Kidney (tissue), 14 donors: ENCODE results near the gene GPR35. TPM values are rescaled to one million over a fixed set of nuclear protein-coding genes. Genes with fewer than 3 reads are reported as not detected.

Source experiments
- DNase-seq, 5 donors: peaks; one replicate each; pipeline ENCODE4 v3.0.0-alpha.2; 2013 to 2020
- FAIRE-seq: peaks from 2 replicates; lab custom pipeline; 2012; peaks lifted over from hg19 to GRCh38; lab: Jason Lieb, UNC
- H3K27ac ChIP-seq, 2 donors: one replicate each; pipeline ENCODE4 v1.7.0; 2013; ENCODE audit warnings: low read depth in 2 of 2, low read length in 2 of 2, inconsistent platforms in 1 of 2
- H3K27me3 ChIP-seq: one replicate; pipeline ENCODE4 v1.7.1; 2013; ENCODE audit warnings: low read length, inconsistent platforms; ENCODE audit not compliant: control insufficient read depth, insufficient read depth
- H3K36me3 ChIP-seq, 3 donors: one replicate each; pipeline versions ENCODE4 v1.7.0 to v1.7.1; 2013; ENCODE audit warnings: low read length in 3 of 3, control low read depth in 1 of 3, inconsistent platforms in 1 of 3; ENCODE audit not compliant: insufficient read depth in 3 of 3, control insufficient read depth in 2 of 3
- H3K4me1 ChIP-seq, 3 donors: one replicate each; pipeline versions ENCODE4 v1.7.0 to v1.7.1; 2013; ENCODE audit warnings: low read length in 3 of 3, inconsistent platforms in 1 of 3, low read depth in 1 of 3; ENCODE audit not compliant: control insufficient read depth in 2 of 3, insufficient read depth in 2 of 3
- H3K4me3 ChIP-seq, 3 donors: one replicate each; pipeline versions ENCODE4 v1.7.0 to v1.8.1; 2013; ENCODE audit warnings: low read length in 3 of 3, control low read depth in 1 of 3, inconsistent platforms in 1 of 3
- H3K9ac ChIP-seq, 3 donors: one replicate each; pipeline versions ENCODE4 v1.7.0 to v1.7.1; 2013; ENCODE audit warnings: low read length in 3 of 3, control low read depth in 1 of 3, inconsistent platforms in 1 of 3
- H3K9me3 ChIP-seq, 3 donors: one replicate each; pipeline versions ENCODE4 v1.7.0 to v1.7.1; 2013; ENCODE audit warnings: low read length in 3 of 3, control low read depth in 1 of 3, inconsistent platforms in 1 of 3; ENCODE audit not compliant: control insufficient read depth in 2 of 3, insufficient read depth in 1 of 3
- intact Hi-C: fragments of 100-400 bp; cut with DNase I; formaldehyde crosslinking; loops from one replicate; pipeline ENCODE4 v1.11.1; 2022
- polyA plus RNA-seq: library from polyadenylated mRNA; stranded (reverse); fragments of 350-450 nt; fragmentation: Illumina TruSeq; extraction: RNeasy Lipid Tissue Mini Kit (QIAGEN cat#74804); gene quantifications from one replicate; pipeline ENCODE4 v1.2.3, GENCODE V29; 2014; ENCODE audit warnings: low read depth, low replicate concordance; ENCODE audit not compliant: insufficient read depth
- total RNA-seq: library from RNA; stranded (reverse); fragmentation: NEBNext Ultra II Directional; extraction: Animal tissue kit (Norgen Biotek cat#: 25700); gene quantifications from one replicate; pipeline ENCODE4 v1.2.1, GENCODE V29; 2021
- TF ChIP-seq, protein P1 (sequence below): IDR thresholded peaks from 3 replicates; pipeline ENCODE4 v1.5.1; 2012; ENCODE audit warnings: mild to moderate bottlenecking, moderate library complexity, borderline replicate concordance; ENCODE audit not compliant: insufficient read depth; ENCODE audit errors: extremely low read depth
- donor health status: control.
- donor health status: control.
- donor health status: control.
- donor health status: control.
- donor health status: control.
- donor health status: DM: yes; HTN: yes; CAD: no.
- donor health status: Normal renal cell carcinoma (clear cell type).

The GPR35 gene
- total and polyA plus RNA-seq, 2 donors from 2014 or later, result 1.7 to 6.7 TPM

DNA sequence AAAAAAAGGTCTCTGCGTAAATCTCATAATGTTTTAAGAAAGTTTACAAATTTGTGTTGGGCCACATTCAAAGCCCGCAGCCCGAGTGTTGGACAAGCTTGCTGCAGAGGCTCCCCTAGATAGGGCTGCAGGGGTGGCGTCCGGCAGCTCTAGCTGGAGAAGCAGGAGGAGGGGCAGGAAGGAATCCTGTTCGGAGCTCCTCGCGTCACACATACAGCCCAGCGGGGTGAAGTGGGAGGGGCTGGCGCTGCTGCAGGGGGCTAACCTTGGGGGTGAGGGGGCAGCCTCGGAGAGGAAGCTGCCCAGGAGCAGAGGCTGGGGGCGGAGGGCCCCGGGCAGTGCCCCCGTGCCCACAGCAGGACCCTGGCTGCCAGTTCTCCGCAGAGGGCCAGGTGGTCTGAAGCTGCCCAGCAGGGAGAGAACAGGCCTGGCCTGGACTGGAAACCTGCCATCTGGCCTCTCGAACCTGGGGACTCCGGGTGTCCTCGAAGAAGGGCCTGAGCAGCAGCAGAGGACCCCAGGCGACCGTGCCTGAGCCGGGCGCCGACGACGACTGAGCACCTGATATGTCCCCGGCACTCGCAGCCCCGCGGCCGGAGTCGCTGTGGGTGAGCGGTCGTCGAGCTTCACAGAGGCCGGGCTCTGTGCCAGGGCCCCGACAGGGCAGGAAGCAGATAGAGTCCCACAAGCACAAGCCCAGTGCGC, 2.6 kb upstream of the GPR35 start:
- TF ChIP-seq, protein P1, sequence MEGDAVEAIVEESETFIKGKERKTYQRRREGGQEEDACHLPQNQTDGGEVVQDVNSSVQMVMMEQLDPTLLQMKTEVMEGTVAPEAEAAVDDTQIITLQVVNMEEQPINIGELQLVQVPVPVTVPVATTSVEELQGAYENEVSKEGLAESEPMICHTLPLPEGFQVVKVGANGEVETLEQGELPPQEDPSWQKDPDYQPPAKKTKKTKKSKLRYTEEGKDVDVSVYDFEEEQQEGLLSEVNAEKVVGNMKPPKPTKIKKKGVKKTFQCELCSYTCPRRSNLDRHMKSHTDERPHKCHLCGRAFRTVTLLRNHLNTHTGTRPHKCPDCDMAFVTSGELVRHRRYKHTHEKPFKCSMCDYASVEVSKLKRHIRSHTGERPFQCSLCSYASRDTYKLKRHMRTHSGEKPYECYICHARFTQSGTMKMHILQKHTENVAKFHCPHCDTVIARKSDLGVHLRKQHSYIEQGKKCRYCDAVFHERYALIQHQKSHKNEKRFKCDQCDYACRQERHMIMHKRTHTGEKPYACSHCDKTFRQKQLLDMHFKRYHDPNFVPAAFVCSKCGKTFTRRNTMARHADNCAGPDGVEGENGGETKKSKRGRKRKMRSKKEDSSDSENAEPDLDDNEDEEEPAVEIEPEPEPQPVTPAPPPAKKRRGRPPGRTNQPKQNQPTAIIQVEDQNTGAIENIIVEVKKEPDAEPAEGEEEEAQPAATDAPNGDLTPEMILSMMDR, result no peak
- DNase-seq, result peak; percentile 34 to 82 (median 71)
- FAIRE-seq, result no peak

DNA sequence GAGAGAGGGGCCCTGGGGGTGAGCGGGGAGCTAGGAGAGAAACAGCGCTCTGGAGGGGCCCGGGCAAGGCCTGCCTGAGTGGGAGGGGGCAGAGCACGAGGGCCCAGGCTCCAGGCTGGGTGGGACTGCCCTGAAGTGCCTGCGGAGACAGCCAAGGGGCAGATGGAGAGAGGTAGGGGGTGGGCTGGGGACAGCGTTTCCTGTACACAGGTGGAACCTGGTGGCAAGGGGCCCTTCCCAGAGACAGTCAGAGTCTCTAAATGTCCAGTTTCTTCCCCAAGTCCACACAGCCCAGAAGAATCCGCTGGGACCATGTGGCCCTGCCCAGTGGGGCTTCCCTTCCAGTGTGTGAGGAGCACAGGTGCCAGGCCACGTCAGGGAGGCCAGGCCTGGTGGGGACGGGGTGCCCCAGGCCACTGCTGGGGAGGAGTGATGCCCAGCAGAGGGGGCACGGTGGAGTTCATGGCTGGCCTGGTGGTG, 1.7 kb upstream of the GPR35 start:
- no peak for FAIRE-seq
- Histone ChIP-seq H3K27ac (no peak overlapping the region), H3K27me3 (no peaks in the 10 kb centered on the region), H3K4me3 (no peak overlapping the region), H3K4me1 (no peaks in the 10 kb centered on the region), H3K36me3 (no peaks in the 10 kb centered on the region), H3K9me3 (no peaks in the 10 kb centered on the region), H3K9ac (no peak overlapping the region)
- peak in 2 of 5 donors; percentile 44 to 71 for DNase-seq
- TF ChIP-seq, protein P1, result no peak
- intact Hi-C loops, result no loop called here

More for the DNA sequence above, 2.6 kb upstream of the GPR35 start:
- H3K4me3 ChIP-seq, result no peak overlapping the region
- no peak overlapping the region for H3K27ac ChIP-seq
- H3K36me3 ChIP-seq, result no peaks in the 10 kb centered on the region
- H3K4me1 ChIP-seq, result no peaks in the 10 kb centered on the region
- H3K27me3 ChIP-seq, result no peaks in the 10 kb centered on the region
- no peaks in the 10 kb centered on the region for H3K9me3 ChIP-seq
- intact Hi-C loops, result no loop called here
- H3K9ac ChIP-seq, result no peak overlapping the region

DNA sequence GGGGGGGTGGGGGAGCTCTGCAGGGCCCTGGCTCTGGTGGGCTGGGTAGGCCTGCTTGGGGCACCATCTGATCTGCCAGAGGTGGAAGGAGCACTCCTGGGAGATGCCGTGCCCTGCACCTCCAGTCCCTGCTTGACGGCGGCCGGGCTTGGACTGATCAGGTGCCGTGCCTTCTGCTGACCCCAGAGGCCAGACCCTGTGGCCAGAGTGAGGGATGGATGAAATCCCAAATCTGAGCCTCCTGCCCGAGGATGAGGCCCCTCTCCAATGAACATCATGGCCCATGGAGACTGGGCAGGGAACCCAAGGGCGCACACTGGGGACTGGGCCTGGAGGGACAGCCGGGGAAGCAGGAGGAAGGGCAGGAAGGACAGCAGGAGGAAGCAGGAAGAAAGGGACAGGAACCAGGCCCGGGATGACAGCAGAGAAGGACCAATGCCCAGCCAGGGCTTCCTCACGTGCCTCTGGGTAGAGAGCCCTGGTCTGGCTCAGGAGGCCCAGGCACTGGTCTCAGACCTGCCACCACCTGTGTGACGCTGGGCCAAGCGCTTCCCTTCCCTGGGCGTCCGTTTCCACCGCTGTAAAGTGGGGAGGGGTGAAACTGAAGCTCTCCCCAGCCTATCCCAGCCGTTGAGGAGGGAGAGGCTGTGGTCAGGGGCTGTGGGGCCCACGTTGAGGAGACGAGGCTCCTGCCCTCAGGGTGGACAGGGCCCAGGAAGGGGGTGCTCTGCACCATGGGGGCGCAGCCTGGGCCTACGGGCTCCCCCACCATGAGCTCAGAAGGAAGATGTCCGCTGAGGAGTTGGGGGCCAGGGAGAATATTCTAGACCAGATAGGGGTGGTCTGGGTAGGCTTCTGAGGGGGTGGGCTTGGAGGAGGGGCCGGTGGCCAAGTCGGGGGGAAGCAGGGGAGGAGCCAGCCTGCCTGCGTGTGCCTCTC, 1.0 kb upstream of the GPR35 start:
- intact Hi-C loops, result no loop called here
- H3K9ac ChIP-seq, result no peak overlapping the region
- H3K4me3 ChIP-seq, result no peak overlapping the region
- H3K27me3 ChIP-seq, result no peaks in the 10 kb centered on the region
- H3K27ac ChIP-seq, result no peak overlapping the region
- H3K36me3 ChIP-seq, result no peaks in the 10 kb centered on the region
- peak in 1 of 5 donors; percentile 64 for DNase-seq
- no peaks in the 10 kb centered on the region for H3K9me3 ChIP-seq
- FAIRE-seq, result no peak
- H3K4me1 ChIP-seq, result no peaks in the 10 kb centered on the region
- TF ChIP-seq, protein P1, result no peak
